B cell (primary cell): ENCODE results near the gene LAMA2.

Experiments
- CTCF ChIP-seq: fragments of 200-600 bp; IDR thresholded peaks from one replicate; pipeline ENCODE4 v1.8.0; 2022; ENCODE audit warnings: antibody characterized with exemption, mild to moderate bottlenecking
- EZH2 ChIP-seq: IDR thresholded peaks from 2 replicates; pipeline ENCODE4 v1.6.1; 2012; ENCODE audit warnings: borderline replicate concordance, low read depth, mild to moderate bottlenecking, moderate library complexity, low read length; ENCODE audit not compliant: insufficient read depth, poor library complexity, severe bottlenecking

GRCh38 chr6:129184808-129185366 lies 301.9 kb downstream of the LAMA2 start:
- TF ChIP-seq CTCF (no peak), EZH2 (no peak)
